ENCODE data around the gene FIBIN.

Gene FIBIN

DNA sequence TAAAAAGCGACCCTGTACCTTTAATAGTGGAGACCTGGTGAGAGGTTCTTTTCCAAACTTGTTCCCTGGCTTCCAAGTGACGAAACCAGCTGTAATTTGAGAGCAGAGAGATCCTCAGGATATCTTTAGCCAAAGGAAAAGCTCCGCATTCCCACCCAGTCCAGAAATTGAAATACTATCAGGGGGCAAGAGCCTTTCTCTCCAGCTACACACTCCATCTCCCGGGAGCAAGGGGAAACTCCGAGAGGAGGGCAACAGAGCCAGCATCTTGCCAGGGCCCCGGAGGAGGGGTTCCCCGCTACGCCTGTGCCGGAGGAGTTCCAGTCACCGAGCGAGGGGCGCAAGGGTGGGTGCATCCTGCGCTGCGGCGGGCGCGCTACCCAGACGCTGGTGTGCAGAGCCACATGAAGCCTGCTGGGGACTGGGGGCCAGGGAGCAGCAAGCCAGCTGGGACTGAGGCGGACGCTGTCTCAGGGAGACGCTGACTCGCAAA lies at the start of gene FIBIN:
Gene FIBIN, plus strand, starts transcription at position 148 of the 493 bp plus-strand sequence. CDS start 415 bp downstream, outside the sequence.
- TF ChIP-seq, protein P1, sequence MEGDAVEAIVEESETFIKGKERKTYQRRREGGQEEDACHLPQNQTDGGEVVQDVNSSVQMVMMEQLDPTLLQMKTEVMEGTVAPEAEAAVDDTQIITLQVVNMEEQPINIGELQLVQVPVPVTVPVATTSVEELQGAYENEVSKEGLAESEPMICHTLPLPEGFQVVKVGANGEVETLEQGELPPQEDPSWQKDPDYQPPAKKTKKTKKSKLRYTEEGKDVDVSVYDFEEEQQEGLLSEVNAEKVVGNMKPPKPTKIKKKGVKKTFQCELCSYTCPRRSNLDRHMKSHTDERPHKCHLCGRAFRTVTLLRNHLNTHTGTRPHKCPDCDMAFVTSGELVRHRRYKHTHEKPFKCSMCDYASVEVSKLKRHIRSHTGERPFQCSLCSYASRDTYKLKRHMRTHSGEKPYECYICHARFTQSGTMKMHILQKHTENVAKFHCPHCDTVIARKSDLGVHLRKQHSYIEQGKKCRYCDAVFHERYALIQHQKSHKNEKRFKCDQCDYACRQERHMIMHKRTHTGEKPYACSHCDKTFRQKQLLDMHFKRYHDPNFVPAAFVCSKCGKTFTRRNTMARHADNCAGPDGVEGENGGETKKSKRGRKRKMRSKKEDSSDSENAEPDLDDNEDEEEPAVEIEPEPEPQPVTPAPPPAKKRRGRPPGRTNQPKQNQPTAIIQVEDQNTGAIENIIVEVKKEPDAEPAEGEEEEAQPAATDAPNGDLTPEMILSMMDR (IDR thresholded peaks at IDR 0.05; ENCODE audit: low read depth, low read length) = no peak
- TF ChIP-seq MYC (IDR thresholded peaks at IDR 0.05; ENCODE audit: low read depth, low read length) (no peak), POLR2A (IDR thresholded peaks at IDR 0.05; ENCODE audit: extremely low read depth, insufficient read length) (no peak)
- TF ChIP-seq, protein P2, sequence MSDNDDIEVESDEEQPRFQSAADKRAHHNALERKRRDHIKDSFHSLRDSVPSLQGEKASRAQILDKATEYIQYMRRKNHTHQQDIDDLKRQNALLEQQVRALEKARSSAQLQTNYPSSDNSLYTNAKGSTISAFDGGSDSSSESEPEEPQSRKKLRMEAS (IDR thresholded peaks at IDR 0.05; ENCODE audit: low read depth, low read length) = no peak
- no peak within 1 kb of the TSS for H3K4me3 ChIP-seq (ENCODE audit: low read depth, low read length)
- DNase-seq (ENCODE audit: low read depth) = no peak

DNA sequence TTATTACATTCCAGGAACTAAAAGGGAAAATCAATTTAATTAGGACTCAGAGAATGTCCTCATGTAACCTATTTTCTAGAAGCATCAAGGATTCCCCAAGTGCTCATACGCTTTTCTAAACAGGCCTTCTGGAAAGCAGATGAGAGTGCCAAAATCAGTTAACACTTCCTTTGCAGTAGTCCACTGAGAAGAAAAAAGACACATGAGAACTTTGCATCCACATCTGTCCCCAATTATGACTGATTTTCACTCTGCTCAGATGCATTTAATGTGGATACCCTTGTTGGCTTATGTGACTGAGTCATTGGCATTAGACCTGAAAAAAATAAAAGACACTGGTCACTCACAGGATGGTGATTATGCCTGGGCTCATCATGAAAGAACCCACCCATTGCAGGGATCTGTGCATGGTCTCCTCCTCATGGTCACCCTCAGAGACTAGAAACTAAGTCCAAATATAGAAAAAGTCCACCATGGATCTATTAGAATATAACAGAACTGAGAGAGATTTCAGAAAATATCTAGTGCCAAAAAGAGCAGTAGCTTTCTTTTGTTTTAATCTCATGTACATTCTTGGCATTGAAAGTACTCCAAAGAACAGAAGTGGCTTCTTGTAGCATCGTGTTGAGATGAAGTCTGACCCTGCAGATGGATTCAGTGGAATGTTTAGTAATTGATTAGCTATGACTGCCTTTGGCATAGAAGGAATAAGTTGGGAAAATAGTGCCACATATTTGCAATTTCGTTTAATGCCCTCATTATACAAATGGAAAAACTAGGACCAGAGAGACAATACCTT lies 48.8 kb upstream of the FIBIN start:
- DNase-seq (ENCODE audit: low read depth) = no peak
- H3K4me3 ChIP-seq (ENCODE audit: low read depth, low read length) = no peak overlapping the region
- TF ChIP-seq POLR2A (IDR thresholded peaks at IDR 0.05; ENCODE audit: extremely low read depth, insufficient read length) (no peak), MYC (IDR thresholded peaks at IDR 0.05; ENCODE audit: low read depth, low read length) (no peak)
- TF ChIP-seq, protein P2 (IDR thresholded peaks at IDR 0.05; ENCODE audit: low read depth, low read length) = no peak
- TF ChIP-seq, protein P1 (IDR thresholded peaks at IDR 0.05; ENCODE audit: low read depth, low read length) = no peak

DNA sequence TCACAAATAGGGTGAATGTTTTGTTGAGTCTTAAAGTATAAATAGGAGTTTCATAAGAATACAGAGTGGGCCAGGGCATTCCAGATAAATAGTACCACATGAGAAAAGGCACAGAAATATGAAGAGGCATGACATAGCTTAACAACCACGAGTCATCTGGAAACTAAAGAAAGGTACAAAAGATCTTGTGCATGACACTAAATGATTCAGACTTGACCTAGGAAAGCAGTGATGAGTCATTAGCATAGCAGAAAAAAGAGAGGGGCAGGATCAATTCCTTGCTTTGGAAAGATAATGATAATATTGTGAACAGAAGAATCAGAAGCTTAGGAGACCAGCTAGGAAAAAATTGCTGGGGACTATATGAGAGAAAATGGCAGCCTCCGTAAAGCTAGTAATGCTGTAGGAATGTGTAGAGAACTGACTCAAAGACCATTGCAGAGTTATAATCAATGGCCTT lies 47.6 kb upstream of the FIBIN start:
- no peak overlapping the region for H3K4me3 ChIP-seq (ENCODE audit: low read depth, low read length)
- DNase-seq (ENCODE audit: low read depth) = no peak
- no peak for TF ChIP-seq POLR2A (IDR thresholded peaks at IDR 0.05; ENCODE audit: extremely low read depth, insufficient read length)
- TF ChIP-seq, protein P2 (IDR thresholded peaks at IDR 0.05; ENCODE audit: low read depth, low read length) = no peak
- no peak for TF ChIP-seq MYC (IDR thresholded peaks at IDR 0.05; ENCODE audit: low read depth, low read length)
- TF ChIP-seq, protein P1 (IDR thresholded peaks at IDR 0.05; ENCODE audit: low read depth, low read length) = no peak

DNA sequence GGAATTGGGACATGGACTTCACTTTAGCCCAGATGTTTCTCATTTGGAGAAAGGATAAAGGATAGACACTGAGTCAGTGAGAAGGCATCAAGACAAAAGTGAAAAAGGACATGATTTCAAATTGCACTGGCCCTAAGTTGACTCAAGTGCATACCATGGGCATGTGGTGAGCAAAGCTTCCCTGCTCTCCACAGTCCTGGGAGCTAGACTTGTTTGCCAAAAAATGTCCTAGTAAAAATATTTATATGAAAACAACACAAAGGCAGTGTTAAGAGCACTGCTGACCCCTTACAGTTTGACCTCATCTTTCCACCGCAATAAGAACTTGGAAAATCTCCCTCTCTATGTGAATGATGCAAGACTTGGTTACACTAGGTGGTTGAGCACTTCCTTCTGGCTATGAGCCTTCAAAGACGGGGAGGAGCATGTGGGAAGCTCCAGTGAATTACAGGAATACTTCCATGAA lies 46.5 kb upstream of the FIBIN start:
- TF ChIP-seq MYC (IDR thresholded peaks at IDR 0.05; ENCODE audit: low read depth, low read length) (no peak), POLR2A (IDR thresholded peaks at IDR 0.05; ENCODE audit: extremely low read depth, insufficient read length) (no peak)
- TF ChIP-seq, protein P1 (IDR thresholded peaks at IDR 0.05; ENCODE audit: low read depth, low read length) = no peak
- TF ChIP-seq, protein P2 (IDR thresholded peaks at IDR 0.05; ENCODE audit: low read depth, low read length) = no peak
- DNase-seq (ENCODE audit: low read depth) = no peak
- no peak overlapping the region for H3K4me3 ChIP-seq (ENCODE audit: low read depth, low read length)

DNA sequence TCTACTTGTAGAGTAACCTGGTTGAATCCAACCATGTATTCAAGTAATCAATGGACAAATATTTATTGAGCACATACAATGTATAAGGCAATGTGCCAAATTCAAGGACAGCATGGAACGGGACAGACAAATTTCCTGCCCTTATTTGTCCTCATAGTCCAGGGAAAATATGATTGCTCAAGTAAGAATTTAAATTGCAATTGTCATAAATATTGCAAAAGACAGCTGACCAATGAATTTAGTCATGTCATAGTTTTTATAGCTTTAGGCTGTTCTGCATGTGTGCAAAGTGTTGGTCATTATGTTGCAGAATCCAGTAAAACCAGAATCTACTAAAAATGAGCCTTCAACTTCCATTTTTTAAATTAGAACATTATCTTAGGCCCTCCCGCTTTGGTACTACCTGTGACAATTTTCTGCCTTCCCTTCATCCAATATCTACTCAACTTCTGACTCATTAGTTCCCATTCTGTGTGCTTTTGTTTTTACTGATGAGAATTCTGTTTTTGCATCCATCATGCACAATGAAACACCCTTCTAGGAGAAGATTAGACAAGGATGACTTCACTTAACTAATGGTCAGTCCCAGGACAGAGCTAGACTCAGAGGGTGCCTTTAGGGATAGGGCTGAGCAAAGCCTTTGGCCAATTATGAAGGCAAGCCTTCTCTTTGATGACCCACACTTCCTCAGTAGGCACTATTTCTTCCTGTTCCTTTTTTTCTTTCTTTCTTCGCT lies 45.8 kb upstream of the FIBIN start:
- no peak for DNase-seq (ENCODE audit: low read depth)
- TF ChIP-seq, protein P1 (IDR thresholded peaks at IDR 0.05; ENCODE audit: low read depth, low read length) = no peak
- TF ChIP-seq, protein P2 (IDR thresholded peaks at IDR 0.05; ENCODE audit: low read depth, low read length) = no peak
- TF ChIP-seq MYC (IDR thresholded peaks at IDR 0.05; ENCODE audit: low read depth, low read length) = no peak
- no peak for TF ChIP-seq POLR2A (IDR thresholded peaks at IDR 0.05; ENCODE audit: extremely low read depth, insufficient read length)
- H3K4me3 ChIP-seq (ENCODE audit: low read depth, low read length) = no peak overlapping the region
